Iris pigment epithelial cell (primary cell): Measurements from ENCODE around the gene DMD.
"Not testable (repeated sequence)": the region's sequence is repeated elsewhere in the genome, so short reads cannot be mapped to it uniquely, and the experiment has no call there.

Experiments used
- DNase-seq: peaks from one replicate; pipeline ENCODE4 v3.0.0-alpha.2; 2011; ENCODE audit warnings: low read depth

DMD gene

DNA sequence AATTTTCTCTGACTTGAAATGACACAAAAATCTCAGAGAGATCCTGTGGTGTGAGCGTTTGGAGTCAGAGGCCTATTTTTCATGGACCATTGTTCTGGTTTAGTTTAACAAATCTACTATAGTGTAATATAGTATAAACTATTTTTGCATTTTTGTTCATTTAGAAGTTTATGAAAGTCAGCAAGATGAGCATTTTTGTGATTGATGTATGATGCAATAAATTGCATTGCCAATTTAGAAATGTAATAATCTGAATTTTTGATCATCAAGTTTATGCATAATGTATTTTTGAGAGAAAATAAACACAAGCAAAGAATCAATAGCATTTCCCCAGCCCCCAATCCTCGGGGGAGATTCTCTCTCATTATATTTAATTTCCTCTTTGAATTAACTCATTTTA is 1620.0 kb downstream of the DMD start:
- no peak for DNase-seq

- peak; percentile 72 for DNase-seq
These were observed 1620.7 kb downstream of the DMD start for GRCh38 chrX:31590581-31591114.

DNA sequence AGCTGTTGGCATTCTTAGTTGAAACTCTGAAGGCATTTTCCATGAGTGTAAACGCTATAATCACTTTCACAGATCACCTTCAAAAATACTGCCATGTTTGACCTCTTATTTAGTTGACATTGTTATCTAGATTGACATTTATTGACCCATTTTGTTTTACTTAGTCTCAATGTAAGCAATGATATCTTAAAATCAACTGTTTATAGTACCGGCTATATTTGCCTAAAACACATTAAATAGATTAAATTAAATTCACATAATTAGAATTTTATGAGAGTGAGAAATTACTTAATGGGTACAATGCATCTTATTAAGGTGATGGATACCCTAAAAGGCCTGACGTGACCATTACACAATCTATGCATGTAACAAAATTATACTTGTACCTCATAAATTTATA is 1621.8 kb downstream of the DMD start:
- DNase-seq, result no peak

- DNase-seq, result no peak
These were observed 1623.0 kb downstream of the DMD start for GRCh38 chrX:31588355-31588754.

DNA sequence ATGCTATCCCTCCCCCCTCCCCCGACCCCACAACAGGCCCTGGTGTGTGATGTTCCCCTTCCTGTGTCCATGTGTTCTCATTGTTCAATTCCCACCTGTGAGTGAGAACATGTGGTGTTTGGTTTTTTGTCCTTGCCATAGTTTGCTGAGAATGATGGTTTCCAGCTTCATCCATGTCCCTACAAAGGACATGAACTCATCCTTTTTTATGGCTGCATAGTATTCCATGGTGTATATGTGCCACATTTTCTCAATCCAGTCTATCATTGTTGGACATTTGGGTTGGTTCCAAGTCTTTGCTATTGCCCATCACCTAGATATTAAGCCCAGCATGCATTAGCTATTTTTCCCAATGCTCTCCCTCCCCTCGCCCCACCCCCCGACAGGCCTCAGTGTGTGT is 1627.5 kb downstream of the DMD start:
- not testable (repeated sequence) for DNase-seq

GRCh38 chrX:31580726-31581125 is 1630.6 kb downstream of the DMD start:
- DNase-seq, result peak; percentile 67

DNA sequence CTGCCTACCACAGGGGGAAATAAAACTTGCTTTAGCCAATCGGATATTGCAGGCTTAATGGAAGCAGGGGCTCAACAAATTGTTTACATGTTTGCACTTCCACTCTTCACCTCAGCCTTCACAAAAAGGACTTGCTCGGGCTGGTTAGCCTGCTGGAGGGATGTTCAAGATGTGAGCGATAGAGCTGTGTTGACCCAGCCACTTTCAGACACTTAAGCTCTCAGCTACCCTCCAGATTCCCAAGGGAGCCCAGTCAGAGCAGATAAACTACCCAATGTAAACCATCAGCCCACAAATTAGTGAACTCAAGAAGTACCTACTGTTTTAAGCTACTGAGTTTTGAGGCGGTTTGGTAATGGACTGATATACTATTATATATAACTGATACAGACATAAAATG is 1631.1 kb downstream of the DMD start:
- no peak for DNase-seq

GRCh38 chrX:31572360-31572759 is 1639.0 kb downstream of the DMD start:
- DNase-seq, result no peak

DNA sequence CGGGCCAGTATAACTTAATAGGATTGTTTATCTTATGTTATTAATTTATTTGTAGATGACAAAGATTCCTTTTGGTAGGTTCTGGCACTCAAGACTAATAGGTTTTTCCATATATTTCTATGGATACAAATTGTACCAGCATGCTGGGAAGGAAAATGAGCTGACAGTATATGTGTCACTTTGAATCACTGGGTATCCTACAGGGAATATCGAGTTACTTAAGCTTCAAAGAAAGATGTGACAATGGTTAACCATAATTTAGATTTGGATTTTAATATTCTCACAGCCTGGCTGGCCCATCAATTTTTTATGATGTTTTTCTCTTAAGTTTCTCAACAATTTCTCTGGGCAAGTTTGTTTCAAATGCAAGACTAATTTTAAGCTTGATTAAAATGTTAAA is 1640.7 kb downstream of the DMD start:
- no peak for DNase-seq

DNA sequence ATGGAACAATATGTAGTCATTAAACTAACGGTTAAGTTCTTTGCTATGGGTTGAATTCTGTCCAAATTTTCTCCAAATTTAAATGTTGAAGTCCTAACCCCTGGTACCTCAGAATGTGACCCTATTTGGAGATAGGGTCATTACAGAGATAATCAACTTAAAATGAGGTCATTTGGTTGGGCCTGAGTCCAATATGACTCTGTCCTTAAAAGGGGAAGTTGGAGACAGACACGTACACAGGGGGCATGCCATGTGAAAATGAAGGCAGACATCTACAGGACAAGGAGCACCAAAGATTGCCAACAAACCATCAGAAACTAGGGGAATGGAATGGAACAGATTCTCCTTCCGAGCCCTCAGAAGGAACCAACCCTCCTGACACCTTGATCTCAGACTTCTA is 1647.6 kb downstream of the DMD start:
- no peak for DNase-seq

DNA sequence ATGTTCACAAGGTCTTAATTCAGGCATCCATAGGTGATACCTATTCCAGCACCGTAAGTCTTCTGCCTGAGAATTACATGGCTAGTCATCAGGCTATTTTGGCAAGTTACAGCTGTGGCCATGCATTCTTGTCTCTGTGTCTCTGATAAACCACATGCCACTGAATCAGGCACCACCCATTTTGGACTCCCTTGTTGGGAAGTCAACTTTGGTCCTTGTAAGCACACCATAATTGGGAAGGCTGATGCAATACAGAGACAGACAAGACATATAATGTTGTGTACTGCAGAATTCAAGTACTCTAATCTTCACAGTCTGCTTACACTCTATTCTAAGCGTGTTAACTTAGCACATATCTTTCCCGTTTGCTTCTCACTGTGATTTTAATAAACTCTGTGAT is 1655.8 kb downstream of the DMD start:
- no peak for DNase-seq

DNA sequence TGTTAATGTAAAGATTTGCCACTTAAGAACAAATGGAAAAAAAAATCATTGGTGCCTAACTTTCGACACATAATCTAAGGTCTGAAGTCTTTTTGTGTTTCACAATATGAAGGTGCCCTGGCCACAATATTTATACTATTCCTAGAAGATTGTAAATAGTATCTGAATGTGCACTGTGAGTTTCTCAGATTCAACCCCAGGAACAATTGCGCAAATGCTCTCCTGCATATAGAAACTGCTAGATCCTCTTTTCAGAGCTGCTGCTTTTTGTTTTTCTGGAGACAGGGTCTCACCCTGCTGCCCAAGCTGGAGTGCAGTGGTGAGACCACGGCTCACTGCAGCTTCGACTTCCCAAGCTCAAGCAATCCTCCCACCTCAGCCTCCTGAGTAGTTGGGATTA is 1659.4 kb downstream of the DMD start:
- peak; percentile 64 for DNase-seq

DNA sequence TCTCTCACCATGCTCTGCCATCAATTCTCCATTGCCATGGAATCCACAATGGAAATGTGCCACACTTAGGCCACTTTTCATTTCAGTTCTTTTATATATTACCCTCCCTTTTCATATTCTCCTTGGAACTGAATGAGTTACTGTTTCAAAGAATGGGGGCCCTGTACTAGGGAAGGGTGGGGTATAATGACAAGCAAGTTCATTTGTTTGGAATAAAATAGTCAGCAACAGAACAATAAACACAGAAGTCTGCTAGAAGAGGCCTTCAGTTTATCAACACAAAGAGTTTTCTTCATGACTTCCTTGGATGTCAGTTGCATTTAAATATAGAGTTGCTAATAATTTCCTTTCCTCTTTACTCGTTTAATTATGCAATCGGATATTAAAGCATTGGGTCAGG is 1661.2 kb downstream of the DMD start:
- DNase-seq, result no peak

DNA sequence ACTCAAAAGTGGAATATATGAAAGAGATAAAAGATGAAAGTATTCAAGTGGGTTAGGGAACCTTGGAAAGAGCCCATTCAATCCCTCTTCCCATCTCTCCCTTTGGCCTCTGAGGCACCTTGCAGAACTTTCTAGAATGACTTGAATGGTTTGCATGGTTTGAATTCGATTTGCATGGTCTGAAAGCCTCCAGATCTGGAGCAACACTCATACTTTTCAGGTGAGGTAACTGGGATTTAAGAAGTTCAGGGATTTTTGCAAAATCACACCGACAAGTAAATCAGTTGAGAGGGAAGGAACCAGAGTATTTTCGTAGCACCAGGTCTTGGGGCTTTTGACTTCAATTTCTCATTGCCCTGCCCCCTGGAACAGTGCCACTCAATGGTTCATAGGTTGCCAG is 1663.5 kb downstream of the DMD start:
- no peak for DNase-seq

DNA sequence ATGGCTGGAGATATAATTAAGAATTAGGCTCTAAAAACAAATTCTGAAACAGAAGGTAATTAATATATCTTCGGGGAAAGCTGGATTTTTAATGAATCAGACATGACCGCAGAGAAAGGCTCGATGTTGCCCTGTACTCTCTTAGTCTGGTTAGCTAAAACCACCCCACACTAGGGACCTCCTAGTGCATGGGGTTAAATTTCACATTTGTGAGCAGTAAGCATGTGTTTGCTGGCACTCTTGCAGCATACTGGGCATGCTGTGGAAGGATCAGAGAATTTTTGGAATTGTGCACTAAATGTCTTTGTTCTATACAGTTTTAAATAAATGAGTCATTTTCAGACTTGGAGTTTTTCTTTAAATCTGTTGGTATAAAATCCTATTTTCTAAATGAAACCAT is 1663.9 kb downstream of the DMD start:
- no peak for DNase-seq

DNA sequence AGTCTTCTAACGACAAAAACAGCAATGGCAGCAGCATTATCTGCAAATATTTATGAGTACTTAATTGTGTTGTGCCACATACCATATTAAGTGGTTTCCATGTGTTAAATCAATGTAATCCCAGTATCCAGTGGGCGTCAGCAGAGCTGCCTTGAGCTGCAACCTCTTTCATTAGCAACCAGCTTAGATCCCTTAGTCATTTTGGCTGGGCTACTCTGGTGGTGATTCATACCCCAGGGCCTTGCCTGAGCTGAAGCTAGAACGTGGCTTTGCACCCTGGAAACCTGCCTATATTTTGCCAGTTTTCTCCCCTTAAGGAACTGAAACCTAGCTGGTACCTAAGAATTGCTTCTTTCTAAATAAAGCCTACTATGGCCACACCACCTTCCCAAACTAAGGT is 1665.2 kb downstream of the DMD start:
- peak; percentile 88 for DNase-seq

GRCh38 chrX:31545726-31546125 is 1665.6 kb downstream of the DMD start:
- DNase-seq, result peak; percentile 73

DNA sequence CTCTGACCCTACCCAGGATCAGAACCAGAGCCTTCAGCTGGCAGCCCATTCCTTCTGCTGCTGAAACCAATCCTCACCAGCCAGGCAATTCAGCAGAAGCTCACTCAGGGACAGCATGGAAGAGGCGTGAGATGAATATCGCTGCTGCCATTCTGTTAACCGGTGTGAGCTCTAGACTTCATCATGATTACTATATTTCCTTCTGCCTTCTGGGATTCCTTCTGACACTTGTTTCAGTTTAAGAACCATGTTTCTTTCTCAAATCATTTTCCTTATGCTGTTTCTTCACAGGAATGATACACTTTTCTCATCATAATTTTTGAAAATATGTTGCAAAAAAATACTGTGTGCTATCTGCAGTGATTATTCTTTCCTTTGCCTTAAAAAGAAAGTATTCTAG is 1666.2 kb downstream of the DMD start:
- no peak for DNase-seq

DNA sequence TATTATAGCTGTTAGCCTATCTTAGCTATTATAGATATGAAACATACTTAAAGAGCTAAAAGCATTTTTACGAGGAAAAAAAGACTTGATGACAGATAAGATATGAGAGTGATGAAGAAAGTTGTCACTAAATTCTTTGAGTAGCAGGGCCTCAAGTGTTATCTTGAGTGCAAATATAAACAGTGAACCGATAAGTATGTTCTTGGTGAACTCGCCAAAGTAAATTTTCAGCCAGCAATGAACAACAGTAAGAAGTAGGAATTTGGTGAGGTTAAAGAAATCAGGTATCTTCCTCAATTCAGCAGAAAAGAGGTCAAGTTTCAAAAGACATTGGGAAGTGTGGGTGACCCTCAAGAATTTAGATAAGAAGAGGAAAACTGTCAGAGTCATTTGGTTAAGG is 1667.7 kb downstream of the DMD start:
- DNase-seq, result peak; percentile 21

- no peak for DNase-seq
These were observed 1668.8 kb downstream of the DMD start for GRCh38 chrX:31542566-31542965.

DNA sequence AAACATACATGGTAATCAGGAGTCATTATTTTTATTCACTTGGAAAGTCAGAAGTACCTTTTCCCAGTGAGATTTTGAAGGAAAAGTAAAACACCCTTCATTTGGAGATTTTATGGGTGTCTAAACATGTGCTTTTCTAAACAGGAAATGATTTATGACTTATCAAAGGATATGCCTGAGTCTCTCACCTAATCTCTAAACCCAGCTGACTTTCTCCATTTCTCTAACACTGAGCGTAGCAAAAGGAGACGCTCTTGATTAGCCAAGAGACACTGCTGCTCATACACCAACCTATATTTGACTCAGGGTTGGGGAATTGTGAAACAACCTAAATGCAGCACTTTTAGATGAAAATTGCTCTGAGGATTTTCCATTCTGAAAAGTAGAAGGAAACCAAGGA is 1671.0 kb downstream of the DMD start:
- peak; percentile 61 for DNase-seq

GRCh38 chrX:31527455-31528126 is 1683.8 kb downstream of the DMD start:
- no peak for DNase-seq

DNA sequence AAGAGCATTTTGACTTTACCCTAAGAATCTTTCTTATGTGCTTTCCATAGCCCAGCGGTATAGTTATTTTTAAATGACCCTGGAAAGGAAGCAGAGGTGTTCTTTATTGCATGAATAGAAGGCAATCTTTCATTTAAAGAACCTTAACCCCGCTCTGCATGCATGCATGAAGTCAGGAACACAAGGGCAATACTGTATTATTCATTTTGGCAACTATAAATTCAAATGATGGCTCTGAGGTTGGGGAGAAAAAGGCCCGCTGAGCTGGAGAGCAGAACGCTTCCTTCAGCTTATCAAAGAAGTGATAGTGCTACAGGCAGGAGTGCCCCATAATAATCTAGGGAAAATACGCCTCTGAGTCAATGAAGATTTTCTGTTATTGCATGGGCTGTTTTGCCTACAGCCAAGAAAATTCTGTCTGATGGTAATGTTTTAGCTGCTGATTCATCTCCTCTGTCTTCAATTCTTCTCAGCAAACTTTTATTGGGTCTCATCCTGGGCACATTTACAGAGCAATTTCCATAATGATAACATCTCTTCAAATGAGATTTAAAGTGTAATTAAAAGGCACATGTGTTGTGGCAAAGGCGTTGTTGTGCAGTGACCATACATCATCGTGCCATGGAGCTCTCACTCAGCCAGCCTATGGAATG is 1687.3 kb downstream of the DMD start:
- no peak for DNase-seq

GRCh38 chrX:31522760-31523159 is 1688.6 kb downstream of the DMD start:
- no peak for DNase-seq
